GM23338 (cell line): Measurements from ENCODE around the gene PTPN9. TPM values are rescaled to one million over a fixed set of nuclear protein-coding genes. Genes with fewer than 3 reads are reported as not detected.

Experiments
- ATAC-seq: fragments of 200-7000 bp; cut with Tn5 transposase; 3 replicates; pipeline ENCODE4 v1.9.1; 2020
- DNase-seq: peaks from one replicate; pipeline ENCODE4 v3.0.0-alpha.2; 2015; ENCODE audit warnings: low spot score
- H2AFZ ChIP-seq: fragments of 200-600 bp; sonication (generic); 2 replicates; pipeline ENCODE4 v1.8.0; 2016; ENCODE audit warnings: antibody characterized with exemption, mild to moderate bottlenecking, moderate library complexity
- H3F3A ChIP-seq: fragments of 200-600 bp; sonication (generic); replicated peaks from 2 replicates; pipeline ENCODE4 v1.8.0; 2017; ENCODE audit warnings: antibody characterized with exemption, mixed run types, low read depth
- H3K27ac ChIP-seq: fragments of 200-600 bp; sonication (generic); 2 replicates; pipeline ENCODE4 v1.6.1; 2016; ENCODE audit warnings: low read depth
- H3K27me3 ChIP-seq: fragments of 200-600 bp; sonication (generic); 2 replicates; pipeline ENCODE4 v1.8.0; 2016; ENCODE audit warnings: mild to moderate bottlenecking, mixed run types, moderate library complexity; ENCODE audit not compliant: insufficient read depth
- H3K36me3 ChIP-seq: fragments of 200-600 bp; sonication (generic); 2 replicates; pipeline ENCODE4 v1.8.0; 2016; ENCODE audit warnings: mild to moderate bottlenecking; ENCODE audit not compliant: insufficient read depth
- H3K4me1 ChIP-seq: fragments of 200-600 bp; sonication (generic); 2 replicates; pipeline ENCODE4 v1.8.0; 2016; ENCODE audit warnings: mild to moderate bottlenecking, moderate library complexity; ENCODE audit not compliant: insufficient read depth
- H3K4me2 ChIP-seq: fragments of 200-600 bp; sonication (generic); 2 replicates; pipeline ENCODE4 v1.7.1; 2017; ENCODE audit warnings: mixed run types
- H3K4me3 ChIP-seq: fragments of 200-600 bp; sonication (generic); 2 replicates; pipeline ENCODE4 v1.6.1; 2016; ENCODE audit warnings: mixed run types
- H3K79me2 ChIP-seq: fragments of 200-600 bp; sonication (generic); replicated peaks from 2 replicates; pipeline ENCODE4 v1.8.0; 2017; ENCODE audit warnings: mild to moderate bottlenecking; ENCODE audit not compliant: insufficient read depth
- H3K9me2 ChIP-seq: fragments of 200-600 bp; sonication (generic); 2 replicates; pipeline ENCODE4 v1.8.0; 2017; ENCODE audit not compliant: insufficient read depth
- H4K20me1 ChIP-seq: fragments of 200-600 bp; sonication (generic); replicated peaks from 2 replicates; pipeline ENCODE4 v1.8.0; 2017; ENCODE audit warnings: mild to moderate bottlenecking; ENCODE audit not compliant: insufficient read depth
- H3K27ac Mint-ChIP-seq: 2 replicates; pipeline ENCODE4 v1.8.0; 2020; ENCODE audit warnings: inconsistent platforms, mild to moderate bottlenecking, moderate library complexity, mixed read lengths
- H3K27me3 Mint-ChIP-seq: 3 replicates; pipeline ENCODE4 v1.8.0; 2022; ENCODE audit warnings: low read depth, mild to moderate bottlenecking, moderate library complexity, mixed read lengths, inconsistent platforms; ENCODE audit not compliant: insufficient read depth, poor library complexity
- H3K36me3 Mint-ChIP-seq: 3 replicates; pipeline ENCODE4 v1.8.0; 2021; ENCODE audit warnings: low read depth, mild to moderate bottlenecking, inconsistent platforms, moderate library complexity, mixed read lengths
- H3K4me1 Mint-ChIP-seq: 3 replicates; pipeline ENCODE4 v1.8.0; 2020; ENCODE audit warnings: mild to moderate bottlenecking, inconsistent platforms, mixed read lengths
- H3K4me3 Mint-ChIP-seq: 3 replicates; pipeline ENCODE4 v1.8.0; 2021; ENCODE audit warnings: moderate library complexity, mild to moderate bottlenecking, inconsistent platforms, mixed read lengths
- H3K9me3 Mint-ChIP-seq: 3 replicates; pipeline ENCODE4 v1.8.0; 2020; ENCODE audit warnings: moderate library complexity, mild to moderate bottlenecking, inconsistent platforms, mixed read lengths
- CREB1 ChIP-seq: fragments of 250-450 bp; sonication (Bioruptor Pico); IDR thresholded peaks from 2 replicates; pipeline ENCODE4 v1.5.0; 2020; ENCODE audit warnings: low read depth, mild to moderate bottlenecking, moderate library complexity
- CTCF ChIP-seq, 2 experiments: fragments of 200-600 bp in 1 of 2; sonication (generic) in 1 of 2; conservative IDR thresholded peaks; 2 replicates each; pipeline versions ENCODE4 v1.5.1 to v1.6.1; 2016 to 2017; ENCODE audit warnings: antibody characterized with exemption in 2 of 2, low read depth in 2 of 2, mild to moderate bottlenecking in 2 of 2, moderate library complexity in 1 of 2
- EZH2phosphoT487 ChIP-seq: fragments of 200-600 bp; sonication (generic); IDR thresholded peaks from one replicate; pipeline ENCODE4 v1.8.1; 2018; ENCODE audit warnings: antibody characterized with exemption; ENCODE audit not compliant: unreplicated experiment
- JUNB ChIP-seq: IDR thresholded peaks from one replicate; pipeline ENCODE4 v1.6.1; 2016; ENCODE audit warnings: antibody characterized with exemption; ENCODE audit not compliant: unreplicated experiment
- POLR2AphosphoS5 ChIP-seq: IDR thresholded peaks from 2 replicates; pipeline ENCODE4 v1.6.1; 2016; ENCODE audit warnings: antibody characterized with exemption, low read depth
- REST ChIP-seq: IDR thresholded peaks from one replicate; pipeline ENCODE4 v1.6.1; 2018; ENCODE audit warnings: antibody characterized with exemption; ENCODE audit not compliant: unreplicated experiment
- STAT1 ChIP-seq: IDR thresholded peaks from one replicate; pipeline ENCODE4 v1.6.1; 2016; ENCODE audit warnings: antibody characterized with exemption; ENCODE audit not compliant: unreplicated experiment
- ZNF114 ChIP-seq: fragments of 250-450 bp; sonication (Bioruptor Pico); IDR thresholded peaks from 2 replicates; pipeline ENCODE4 v1.5.0; 2020; ENCODE audit warnings: mild to moderate bottlenecking, moderate library complexity
- ZNF331 ChIP-seq: fragments of 250-450 bp; sonication (Bioruptor Pico); IDR thresholded peaks from 2 replicates; pipeline ENCODE4 v1.5.0; 2020; ENCODE audit warnings: low read depth, mild to moderate bottlenecking, moderate library complexity
- polyA plus RNA-seq: library from polyadenylated mRNA; unstranded; fragments of >200 nt; fragmentation: Nextera tagmentation; extraction: Ambion mirVana; gene quantifications from 2 replicates; pipeline ENCODE4 v1.2.1, GENCODE V29; 2016
- total RNA-seq: library from RNA; depleted of rRNA; stranded (reverse); fragments of >200 nt; shearing (Covaris generic); gene quantifications from 2 replicates; pipeline ENCODE4 v1.2.3, GENCODE V29; 2014
- TF ChIP-seq, protein P1 (sequence below): IDR thresholded peaks from 2 replicates; pipeline ENCODE4 v1.6.1; 2016; ENCODE audit warnings: antibody characterized with exemption

Gene PTPN9
- total and polyA plus RNA-seq, 2 experiments from 2014 or later, result 12.1 to 32.7 TPM

- H3K27ac ChIP-seq, result no peak overlapping the region
- H3K9me2 ChIP-seq, result no peaks in the 10 kb centered on the region
- no peak overlapping the region for H3K4me3 Mint-ChIP-seq
- no peaks in the 10 kb centered on the region for H3K27me3 ChIP-seq
- peaks cover 22% of the 10 kb centered on the region for H4K20me1 ChIP-seq
- peaks cover 3% of the 10 kb centered on the region for H3K27me3 Mint-ChIP-seq
- no peaks in the 10 kb centered on the region for H3K4me1 ChIP-seq
- no peaks in the 10 kb centered on the region for H3K9me3 Mint-ChIP-seq
- no peak overlapping the region for H3K4me2 ChIP-seq
- ATAC-seq, result no peak
- TF ChIP-seq REST (no peak), ZNF331 (CRISPR knock-in tag) (no peak), POLR2AphosphoS5 (no peak), EZH2phosphoT487 (no peak), JUNB (no peak), CTCF (conservative IDR thresholded peaks at IDR 0.05; ENCODE audit: low read depth in 2 of 2) (no peak), ZNF114 (no peak), STAT1 (no peak), CREB1 (CRISPR knock-in tag) (no peak)
- TF ChIP-seq, protein P1, sequence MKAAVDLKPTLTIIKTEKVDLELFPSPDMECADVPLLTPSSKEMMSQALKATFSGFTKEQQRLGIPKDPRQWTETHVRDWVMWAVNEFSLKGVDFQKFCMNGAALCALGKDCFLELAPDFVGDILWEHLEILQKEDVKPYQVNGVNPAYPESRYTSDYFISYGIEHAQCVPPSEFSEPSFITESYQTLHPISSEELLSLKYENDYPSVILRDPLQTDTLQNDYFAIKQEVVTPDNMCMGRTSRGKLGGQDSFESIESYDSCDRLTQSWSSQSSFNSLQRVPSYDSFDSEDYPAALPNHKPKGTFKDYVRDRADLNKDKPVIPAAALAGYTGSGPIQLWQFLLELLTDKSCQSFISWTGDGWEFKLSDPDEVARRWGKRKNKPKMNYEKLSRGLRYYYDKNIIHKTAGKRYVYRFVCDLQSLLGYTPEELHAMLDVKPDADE, result no peak
- H3K27ac Mint-ChIP-seq, result no peak overlapping the region
- H3K36me3 ChIP-seq, result peaks cover 45% of the 10 kb centered on the region
- no peaks in the 10 kb centered on the region for H3K4me1 Mint-ChIP-seq
- no peak overlapping the region for H2AFZ ChIP-seq
- no peak overlapping the region for H3K4me3 ChIP-seq
- H3K36me3 Mint-ChIP-seq, result peaks cover 36% of the 10 kb centered on the region
- H3F3A ChIP-seq, result no peaks in the 10 kb centered on the region
- peaks cover 98% of the 10 kb centered on the region for H3K79me2 ChIP-seq
- no peak for DNase-seq
These were observed 151.0 kb downstream of the PTPN9 start for GRCh38 chr15:75428152-75428551.
